Measurements from ENCODE around the gene RPL13. TPM values are rescaled to one million over a fixed set of nuclear protein-coding genes. Genes with fewer than 3 reads are reported as not detected.

RPL13 gene
- total and polyA plus RNA-seq, 2 of the 13 experiments (the other 11 are each of a cell fraction or from before 2014, with no cell fraction given) = 2,988 to 4,411 TPM

- TF ChIP-seq ZNF12 (CRISPR knock-in tag; IDR thresholded peaks at IDR 0.05) (no peak), ZNF569 (CRISPR knock-in tag; IDR thresholded peaks at IDR 0.05; ENCODE audit: borderline replicate concordance) (no peak), GPN1 (CRISPR knock-in tag; IDR thresholded peaks at IDR 0.05; ENCODE audit: borderline replicate concordance) (no peak), ZNF768 (CRISPR knock-in tag; IDR thresholded peaks at IDR 0.05) (no peak), RBFOX2 (IDR thresholded peaks at IDR 0.05; ENCODE audit: low read depth, low read length) (peak; percentile 57), HBP1 (CRISPR knock-in tag; IDR thresholded peaks at IDR 0.05; ENCODE audit: low read depth) (no peak), BRD4 (CRISPR knock-in tag; IDR thresholded peaks at IDR 0.05) (no peak), IKZF5 (CRISPR knock-in tag; IDR thresholded peaks at IDR 0.05) (no peak), ZKSCAN8 (CRISPR knock-in tag; IDR thresholded peaks at IDR 0.05; ENCODE audit: borderline replicate concordance) (no peak), CBFB (CRISPR knock-in tag; IDR thresholded peaks at IDR 0.05) (no peak), PHF5A (CRISPR knock-in tag; IDR thresholded peaks at IDR 0.05; ENCODE audit: low read depth, unreplicated experiment) (peak; percentile 14), PCBP2 (optimal IDR thresholded peaks at IDR 0.05; ENCODE audit: low read depth, low read length, poor library complexity, severe bottlenecking) (no peak), MYPOP (CRISPR knock-in tag; IDR thresholded peaks at IDR 0.05) (no peak), ZNF761 (CRISPR knock-in tag; conservative IDR thresholded peaks at IDR 0.05) (peak; percentile 47; the same call in 1 of the 2 replicates), POGK (CRISPR knock-in tag; conservative IDR thresholded peaks at IDR 0.05) (no peak; the same call in 1 of the 2 replicates), POLR2G (IDR thresholded peaks at IDR 0.05; ENCODE audit: low read depth, low read length) (no peak), ZNF446 (CRISPR knock-in tag; IDR thresholded peaks at IDR 0.05) (peak; percentile 94; the same call in 1 of the 2 replicates), ELF1 (CRISPR knock-in tag; IDR thresholded peaks at IDR 0.05) (no peak), SAFB2 (CRISPR knock-in tag; IDR thresholded peaks at IDR 0.05; ENCODE audit: borderline replicate concordance, low read depth) (0 out of 2 replicates have a peak, but pooled peaks have one; percentile 16), ZNF225 (CRISPR knock-in tag; IDR thresholded peaks at IDR 0.05) (no peak), ISL2 (CRISPR knock-in tag; IDR thresholded peaks at IDR 0.05) (no peak), FIP1L1 (IDR thresholded peaks at IDR 0.05; ENCODE audit: borderline replicate concordance, insufficient read depth, low read depth, low read length) (no peak), ARHGAP35 (CRISPR knock-in tag; IDR thresholded peaks at IDR 0.05; ENCODE audit: borderline replicate concordance) (no peak), ZSCAN22 (CRISPR knock-in tag; IDR thresholded peaks at IDR 0.05) (peak; percentile 5; the same call in 1 of the 2 replicates), ZNF564 (CRISPR knock-in tag; IDR thresholded peaks at IDR 0.05) (no peak), TBX3 (IDR thresholded peaks at IDR 0.05; ENCODE audit: borderline replicate concordance) (no peak)
Observed at GRCh38 chr16:89561142-89561883, 831 bp downstream of the RPL13 start (continued).
